Osteocyte (in vitro differentiated cells): Measurements from ENCODE around the gene DNASE2B. TPM values are rescaled to one million over a fixed set of nuclear protein-coding genes. Genes with fewer than 3 reads are reported as not detected.

Experiments
- DNase-seq: peaks from one replicate; pipeline ENCODE4 v3.0.0; 2021; ENCODE audit warnings: mixed read lengths; ENCODE audit not compliant: unreplicated experiment; ENCODE audit errors: extremely low spot score
- H3K27ac Mint-ChIP-seq: one replicate; pipeline ENCODE4 v1.8.0; 2021; ENCODE audit warnings: mild to moderate bottlenecking, mixed read lengths; ENCODE audit not compliant: unreplicated experiment
- H3K27me3 Mint-ChIP-seq: one replicate; pipeline ENCODE4 v1.8.0; 2021; ENCODE audit warnings: mixed read lengths; ENCODE audit not compliant: unreplicated experiment
- H3K36me3 Mint-ChIP-seq: one replicate; pipeline ENCODE4 v1.8.0; 2021; ENCODE audit warnings: mixed read lengths; ENCODE audit not compliant: unreplicated experiment
- H3K4me1 Mint-ChIP-seq: one replicate; pipeline ENCODE4 v1.8.0; 2021; ENCODE audit warnings: mixed read lengths; ENCODE audit not compliant: unreplicated experiment
- H3K4me3 Mint-ChIP-seq: one replicate; pipeline ENCODE4 v1.8.0; 2021; ENCODE audit warnings: mild to moderate bottlenecking, moderate library complexity, mixed read lengths; ENCODE audit not compliant: unreplicated experiment
- H3K9me3 Mint-ChIP-seq: one replicate; pipeline ENCODE4 v1.8.0; 2021; ENCODE audit warnings: mixed read lengths; ENCODE audit not compliant: unreplicated experiment
- total RNA-seq: library from RNA; stranded (reverse); gene quantifications from 2 replicates; pipeline ENCODE4 v1.2.1, GENCODE V29; 2021
- TF ChIP-seq, protein P1 (sequence below): fragments of 200-600 bp; sonication (generic); IDR thresholded peaks from 2 replicates; pipeline ENCODE4 v1.5.0; 2021; ENCODE audit warnings: antibody characterized with exemption, mild to moderate bottlenecking, moderate library complexity

The DNASE2B gene
- total RNA-seq, 1 donor from 2014 or later: not detected

DNA sequence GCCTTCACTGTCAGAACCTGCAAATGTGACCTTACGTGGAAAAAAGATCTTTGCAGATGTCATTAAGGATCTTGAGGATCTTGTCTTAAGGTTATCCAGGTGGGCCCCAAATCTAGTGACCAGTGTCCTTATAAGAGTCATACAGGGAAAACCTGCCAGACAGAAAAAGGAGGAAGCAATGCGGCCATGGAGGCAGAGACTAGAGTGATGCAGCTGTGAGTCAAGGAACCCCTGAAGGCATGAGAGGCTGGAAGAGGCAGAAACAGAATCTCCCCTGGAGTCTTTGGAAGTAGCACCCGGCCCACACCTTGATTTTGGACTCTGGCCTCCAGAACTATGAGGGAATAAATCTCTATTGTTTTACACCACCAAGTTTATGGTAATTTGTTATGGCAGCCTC, 36.5 kb upstream of the DNASE2B start:
- H3K36me3 Mint-ChIP-seq: no peaks in the 10 kb centered on the region
- peaks cover 12% of the 10 kb centered on the region for H3K4me1 Mint-ChIP-seq
- H3K27ac Mint-ChIP-seq: no peak overlapping the region
- no peak overlapping the region for H3K4me3 Mint-ChIP-seq
- no peaks in the 10 kb centered on the region for H3K27me3 Mint-ChIP-seq
- TF ChIP-seq, protein P1, sequence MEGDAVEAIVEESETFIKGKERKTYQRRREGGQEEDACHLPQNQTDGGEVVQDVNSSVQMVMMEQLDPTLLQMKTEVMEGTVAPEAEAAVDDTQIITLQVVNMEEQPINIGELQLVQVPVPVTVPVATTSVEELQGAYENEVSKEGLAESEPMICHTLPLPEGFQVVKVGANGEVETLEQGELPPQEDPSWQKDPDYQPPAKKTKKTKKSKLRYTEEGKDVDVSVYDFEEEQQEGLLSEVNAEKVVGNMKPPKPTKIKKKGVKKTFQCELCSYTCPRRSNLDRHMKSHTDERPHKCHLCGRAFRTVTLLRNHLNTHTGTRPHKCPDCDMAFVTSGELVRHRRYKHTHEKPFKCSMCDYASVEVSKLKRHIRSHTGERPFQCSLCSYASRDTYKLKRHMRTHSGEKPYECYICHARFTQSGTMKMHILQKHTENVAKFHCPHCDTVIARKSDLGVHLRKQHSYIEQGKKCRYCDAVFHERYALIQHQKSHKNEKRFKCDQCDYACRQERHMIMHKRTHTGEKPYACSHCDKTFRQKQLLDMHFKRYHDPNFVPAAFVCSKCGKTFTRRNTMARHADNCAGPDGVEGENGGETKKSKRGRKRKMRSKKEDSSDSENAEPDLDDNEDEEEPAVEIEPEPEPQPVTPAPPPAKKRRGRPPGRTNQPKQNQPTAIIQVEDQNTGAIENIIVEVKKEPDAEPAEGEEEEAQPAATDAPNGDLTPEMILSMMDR: no peak
- no peak for DNase-seq
- no peaks in the 10 kb centered on the region for H3K9me3 Mint-ChIP-seq

DNA sequence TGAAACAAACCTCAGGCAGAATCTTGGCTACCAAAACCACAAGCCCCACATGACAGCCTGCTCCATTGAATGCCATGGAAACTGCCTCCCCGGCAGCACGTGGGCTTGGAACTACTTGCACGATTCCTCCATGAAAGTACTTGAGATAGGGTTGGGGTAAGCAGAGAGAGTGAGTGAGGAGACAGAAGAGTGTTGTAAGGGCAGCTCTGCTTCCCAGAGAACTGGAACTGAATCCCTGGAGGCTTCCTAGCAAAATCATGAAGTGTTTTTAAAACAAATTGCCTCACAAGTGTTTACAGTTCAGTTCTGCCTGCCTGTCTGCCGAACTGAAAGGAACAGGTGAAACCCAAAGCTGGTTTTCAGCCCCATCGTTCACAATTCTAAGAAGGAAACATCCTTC, 35.3 kb upstream of the DNASE2B start:
- Mint-ChIP-seq H3K27me3 (no peaks in the 10 kb centered on the region), H3K4me3 (no peak overlapping the region), H3K9me3 (peaks cover 3% of the 10 kb centered on the region), H3K27ac (no peak overlapping the region), H3K4me1 (peaks cover 12% of the 10 kb centered on the region), H3K36me3 (no peaks in the 10 kb centered on the region)
- no peak for DNase-seq
- TF ChIP-seq, protein P1: no peak

DNA sequence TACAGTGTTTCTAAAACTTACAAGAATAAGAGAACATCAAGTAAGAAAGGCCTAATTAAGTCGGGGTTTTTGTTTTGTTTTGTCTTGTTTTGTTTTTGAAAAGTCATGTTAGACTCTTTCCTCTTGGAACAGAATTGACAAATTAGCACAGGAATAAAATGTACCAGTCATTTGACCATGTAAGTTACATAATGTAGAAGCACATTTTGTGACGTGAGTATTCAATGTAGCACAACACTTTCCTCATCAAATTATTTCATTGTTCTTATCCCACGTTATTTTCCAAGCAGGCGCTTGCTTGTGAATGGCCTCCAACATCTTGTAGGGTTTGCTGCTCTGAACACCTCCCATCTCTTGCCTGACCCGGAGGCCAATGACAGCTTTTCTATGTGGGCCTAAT, 34.7 kb upstream of the DNASE2B start:
- H3K27ac Mint-ChIP-seq: no peak overlapping the region
- TF ChIP-seq, protein P1: no peak
- H3K4me3 Mint-ChIP-seq: no peak overlapping the region
- H3K9me3 Mint-ChIP-seq: peaks cover 8% of the 10 kb centered on the region
- no peak for DNase-seq
- no peaks in the 10 kb centered on the region for H3K36me3 Mint-ChIP-seq
- H3K4me1 Mint-ChIP-seq: peaks cover 12% of the 10 kb centered on the region
- no peaks in the 10 kb centered on the region for H3K27me3 Mint-ChIP-seq

DNA sequence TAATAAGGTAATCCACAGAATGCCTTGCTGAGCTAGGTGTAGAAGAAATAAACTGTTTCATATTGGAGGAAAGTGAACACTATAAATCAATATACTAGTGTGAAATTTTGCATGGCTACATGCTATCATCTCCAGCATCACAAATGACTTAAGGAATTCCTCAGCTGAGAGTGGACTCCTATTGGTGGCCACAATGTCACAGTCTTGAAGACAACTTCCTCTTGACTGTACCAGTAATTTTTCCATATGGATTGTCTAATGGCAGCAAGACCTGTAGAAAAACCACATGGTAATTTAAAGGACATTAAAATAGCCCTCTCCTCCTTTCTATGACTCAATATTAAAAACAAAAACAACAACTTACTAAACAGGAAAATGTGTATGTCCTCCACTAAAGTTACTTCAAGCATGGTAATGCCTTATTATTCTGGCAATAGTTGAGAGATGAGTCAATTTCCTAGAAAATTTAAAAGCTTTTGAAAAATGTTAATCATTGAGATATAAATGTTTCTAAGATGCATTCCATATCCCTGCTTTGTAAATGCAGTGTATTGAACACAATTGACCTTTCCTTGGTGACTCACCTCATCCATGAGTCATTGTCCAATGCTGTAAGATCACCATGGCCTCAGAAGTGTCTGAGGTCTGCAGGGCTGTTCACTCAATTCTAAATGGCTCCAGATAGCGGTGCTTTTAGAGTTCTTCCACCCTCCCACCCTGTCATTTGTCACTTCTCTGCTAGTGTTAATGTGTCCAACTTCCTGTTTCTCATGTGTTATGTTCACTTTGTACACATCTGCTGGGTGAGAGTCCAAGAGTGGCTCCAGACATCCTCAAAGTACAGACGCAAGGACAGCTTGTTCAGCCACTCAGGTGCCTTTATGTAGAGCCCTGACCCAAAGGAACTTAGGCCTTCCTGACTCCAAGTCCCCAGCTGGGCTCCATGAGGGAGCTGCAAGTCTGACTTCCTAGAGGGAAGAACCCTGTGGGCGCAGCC, 32.8 kb upstream of the DNASE2B start:
- Mint-ChIP-seq H3K36me3 (no peaks in the 10 kb centered on the region), H3K27ac (no peak overlapping the region), H3K4me1 (peaks cover 12% of the 10 kb centered on the region), H3K27me3 (no peaks in the 10 kb centered on the region), H3K4me3 (no peak overlapping the region), H3K9me3 (peaks cover 8% of the 10 kb centered on the region)
- TF ChIP-seq, protein P1: no peak
- no peak for DNase-seq

DNA sequence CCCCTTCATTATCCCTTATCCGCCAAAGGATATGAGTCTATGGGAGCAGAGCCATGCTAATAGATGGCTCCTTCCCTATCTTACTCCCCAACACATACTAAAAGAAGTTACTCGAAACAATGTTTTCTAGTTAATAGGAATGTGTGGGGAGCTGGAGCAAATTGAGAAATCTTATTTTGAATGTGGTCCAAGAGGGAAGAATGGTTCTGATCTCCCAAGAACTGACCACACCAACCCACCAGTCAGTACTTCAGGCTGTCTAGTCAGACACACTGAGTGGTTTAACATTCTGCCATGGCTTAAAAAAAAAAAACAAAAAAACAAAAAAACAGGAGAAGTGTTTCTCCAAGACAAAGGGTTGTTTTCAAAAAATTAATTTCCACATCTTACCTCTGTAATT, 31.5 kb upstream of the DNASE2B start:
- Mint-ChIP-seq H3K9me3 (peaks cover 8% of the 10 kb centered on the region), H3K27me3 (no peaks in the 10 kb centered on the region), H3K27ac (no peak overlapping the region), H3K36me3 (no peaks in the 10 kb centered on the region), H3K4me1 (peaks cover 12% of the 10 kb centered on the region), H3K4me3 (no peak overlapping the region)
- no peak for DNase-seq
- TF ChIP-seq, protein P1: no peak
